Liver (tissue), 9 donors: ENCODE measurements around the gene BATF3. TPM values are rescaled to one million over a fixed set of nuclear protein-coding genes. Genes with fewer than 3 reads are reported as not detected.

ENCODE experiments used
- DNase-seq: peaks from one replicate; pipeline ENCODE4 v3.0.0-alpha.2; 2017; ENCODE audit warnings: low spot score
- H3K27ac ChIP-seq, 2 donors: one replicate each; pipeline ENCODE4 v1.7.0; 2013; ENCODE audit warnings: inconsistent platforms in 2 of 2, low read length in 2 of 2, control low read depth in 1 of 2, low read depth in 1 of 2, mild to moderate bottlenecking in 1 of 2
- H3K27me3 ChIP-seq, 4 donors: one replicate each; pipeline versions ENCODE4 v1.6.1 to v1.7.0; 2013; ENCODE audit warnings: low read length in 3 of 4, inconsistent platforms in 1 of 4, mild to moderate bottlenecking in 1 of 4, moderate library complexity in 1 of 4; ENCODE audit not compliant: control insufficient read depth in 4 of 4, insufficient read depth in 4 of 4
- H3K36me3 ChIP-seq, 4 donors: one replicate each; pipeline versions ENCODE4 v1.6.1 to v1.7.0; 2013; ENCODE audit warnings: low read length in 3 of 4, mild to moderate bottlenecking in 3 of 4, low read depth in 1 of 4, moderate library complexity in 1 of 4; ENCODE audit not compliant: control insufficient read depth in 4 of 4, insufficient read depth in 3 of 4
- H3K4me1 ChIP-seq, 4 donors: one replicate each; pipeline versions ENCODE4 v1.6.1 to v1.7.0; 2013; ENCODE audit warnings: low read length in 3 of 4, mild to moderate bottlenecking in 3 of 4, moderate library complexity in 1 of 4; ENCODE audit not compliant: control insufficient read depth in 4 of 4, insufficient read depth in 4 of 4
- H3K4me3 ChIP-seq, 3 donors: one replicate each; pipeline versions ENCODE4 v1.6.1 to v1.7.0; 2013; ENCODE audit warnings: low read length in 3 of 3, control low read depth in 1 of 3, low read depth in 1 of 3, mild to moderate bottlenecking in 1 of 3
- H3K9ac ChIP-seq, 2 donors: one replicate each; pipeline ENCODE4 v1.7.0; 2013; ENCODE audit warnings: low read length in 2 of 2, mild to moderate bottlenecking in 2 of 2, moderate library complexity in 2 of 2, control low read depth in 1 of 2, low read depth in 1 of 2
- H3K9me3 ChIP-seq, 4 donors: one replicate each; pipeline versions ENCODE4 v1.6.1 to v1.7.0; 2013; ENCODE audit warnings: low read length in 3 of 4; ENCODE audit not compliant: control insufficient read depth in 4 of 4
- ATF3 ChIP-seq: IDR thresholded peaks from 2 replicates; pipeline ENCODE4 v1.6.1; 2016; ENCODE audit warnings: antibody characterized with exemption
- CTCF ChIP-seq: fragments of 150-350 bp; IDR thresholded peaks from 2 replicates; pipeline ENCODE4 v1.5.1; 2017; ENCODE audit warnings: improper control_type of control experiment, low read depth, low read length; ENCODE audit not compliant: missing input control
- EGR1 ChIP-seq, 2 donors: IDR thresholded peaks; 2 replicates each; pipeline ENCODE4 v1.6.1; 2016 to 2018; ENCODE audit warnings: antibody characterized with exemption in 2 of 2, low read depth in 2 of 2
- FOXA1 ChIP-seq: IDR thresholded peaks from 2 replicates; pipeline ENCODE4 v1.6.1; 2016; ENCODE audit warnings: antibody characterized with exemption
- FOXA2 ChIP-seq: IDR thresholded peaks from 2 replicates; pipeline ENCODE4 v1.6.1; 2016; ENCODE audit warnings: antibody characterized with exemption
- GABPA ChIP-seq, 2 donors: IDR thresholded peaks in 1 of 2; conservative IDR thresholded peaks in 1 of 2; 2 replicates each; pipeline ENCODE4 v1.6.1; 2016; ENCODE audit warnings: antibody characterized with exemption in 2 of 2, mild to moderate bottlenecking in 1 of 2, moderate library complexity in 1 of 2
- HNF4A ChIP-seq, 2 donors: conservative IDR thresholded peaks; 2 replicates each; pipeline ENCODE4 v1.6.1; 2016; ENCODE audit warnings: antibody characterized with exemption in 2 of 2, mild to moderate bottlenecking in 2 of 2
- HNF4G ChIP-seq: IDR thresholded peaks from 2 replicates; pipeline ENCODE4 v1.6.1; 2016; ENCODE audit warnings: antibody characterized with exemption
- JUND ChIP-seq, 2 donors: IDR thresholded peaks; 2 replicates each; pipeline ENCODE4 v1.6.1; 2016; ENCODE audit warnings: antibody characterized with exemption in 2 of 2
- NR2F2 ChIP-seq: IDR thresholded peaks from 2 replicates; pipeline ENCODE4 v1.6.1; 2016; ENCODE audit warnings: antibody characterized with exemption
- RAD21 ChIP-seq, 2 donors: IDR thresholded peaks; 2 replicates each; pipeline ENCODE4 v1.6.1; 2016; ENCODE audit warnings: antibody characterized with exemption in 2 of 2, mild to moderate bottlenecking in 2 of 2
- RXRA ChIP-seq, 2 donors: IDR thresholded peaks; 2 replicates each; pipeline ENCODE4 v1.6.1; 2017 to 2018; ENCODE audit warnings: antibody characterized with exemption in 2 of 2, mild to moderate bottlenecking in 1 of 2
- SP1 ChIP-seq: IDR thresholded peaks from 2 replicates; pipeline ENCODE4 v1.6.1; 2018; ENCODE audit warnings: antibody characterized with exemption, mild to moderate bottlenecking
- TAF1 ChIP-seq: conservative IDR thresholded peaks from 2 replicates; pipeline ENCODE4 v1.6.1; 2016; ENCODE audit warnings: antibody characterized with exemption, mild to moderate bottlenecking
- YY1 ChIP-seq: IDR thresholded peaks from 2 replicates; pipeline ENCODE4 v1.6.1; 2016; ENCODE audit warnings: antibody characterized with exemption, mild to moderate bottlenecking
- whole genome bisulfite sequencing: extraction: QIAGEN DNeasy Blood & Tissue Kit; methylation state at CpG from one replicate; pipeline ENCODE4 v1.1.7; 2013; 5-methylcytosine and 5-hydroxymethylcytosine counted together
- polyA plus RNA-seq, 2 donors: library from polyadenylated mRNA; stranded (reverse) in 1 of 2; unstranded in 1 of 2; fragments of 200-250 nt in 1 of 2; fragments of >200 nt in 1 of 2; fragmentation: Nextera tagmentation in 1 of 2; extraction: Ambion mirVana in 1 of 2; gene quantifications; one replicate each; pipeline versions ENCODE4 v1.2.1 to v1.2.3, GENCODE V29; 2013 to 2015
- total RNA-seq, 2 donors: library from RNA; depleted of rRNA; stranded (reverse); fragments of >200 nt; gene quantifications; one replicate each; pipeline ENCODE4 v1.2.3, GENCODE V29; 2014
- TF ChIP-seq, protein P1 (sequence below): IDR thresholded peaks from 2 replicates; pipeline ENCODE4 v1.6.1; 2016; ENCODE audit warnings: antibody characterized with exemption, mild to moderate bottlenecking
- TF ChIP-seq, protein P2 (sequence below): IDR thresholded peaks from 2 replicates; pipeline ENCODE4 v1.6.1; 2016; ENCODE audit warnings: antibody characterized with exemption
- TF ChIP-seq, protein P3 (sequence below): IDR thresholded peaks from 2 replicates; pipeline ENCODE4 v1.6.1; 2016; ENCODE audit warnings: antibody characterized with exemption
- donor health status: healthy.
- donor health status: healthy.
- donor health status: healthy.
- donor health status: healthy.
- donor health status: healthy.

BATF3 gene
- total and polyA plus RNA-seq, 4 donors: 0.65 to 1.0 (median 0.91) TPM

GRCh38 chr1:212688341-212689047 is 11.1 kb downstream of the BATF3 start:
- Histone ChIP-seq H3K36me3 (no peaks in the 10 kb centered on the region), H3K9ac (no peak overlapping the region), H3K9me3 (no peaks in the 10 kb centered on the region), H3K4me1 (no peaks in the 10 kb centered on the region), H3K27ac (no peak overlapping the region), H3K27me3 (peaks cover 0 to 2% (median 0%) of the 10 kb centered on the region in 4 donors), H3K4me3 (no peak overlapping the region)
- no peak for DNase-seq
- WGBS: 80% methylated on average over 7 of the region's 7 CpGs
- no peak for TF ChIP-seq HNF4G
- no peak for TF ChIP-seq ATF3
- TF ChIP-seq RAD21 (IDR thresholded peaks at IDR 0.05): no peak
- TF ChIP-seq EGR1 (IDR thresholded peaks at IDR 0.05; ENCODE audit: low read depth in 2 of 2): no peak
- TF ChIP-seq FOXA2: no peak
- TF ChIP-seq CTCF: no peak
- TF ChIP-seq HNF4A (conservative IDR thresholded peaks at IDR 0.05): no peak
- no peak for TF ChIP-seq GABPA (IDR thresholded peaks at IDR 0.05 in 1 of 2, conservative IDR thresholded peaks at IDR 0.05 in 1 of 2)
- no peak for TF ChIP-seq RXRA (IDR thresholded peaks at IDR 0.05)
- TF ChIP-seq, protein P1, sequence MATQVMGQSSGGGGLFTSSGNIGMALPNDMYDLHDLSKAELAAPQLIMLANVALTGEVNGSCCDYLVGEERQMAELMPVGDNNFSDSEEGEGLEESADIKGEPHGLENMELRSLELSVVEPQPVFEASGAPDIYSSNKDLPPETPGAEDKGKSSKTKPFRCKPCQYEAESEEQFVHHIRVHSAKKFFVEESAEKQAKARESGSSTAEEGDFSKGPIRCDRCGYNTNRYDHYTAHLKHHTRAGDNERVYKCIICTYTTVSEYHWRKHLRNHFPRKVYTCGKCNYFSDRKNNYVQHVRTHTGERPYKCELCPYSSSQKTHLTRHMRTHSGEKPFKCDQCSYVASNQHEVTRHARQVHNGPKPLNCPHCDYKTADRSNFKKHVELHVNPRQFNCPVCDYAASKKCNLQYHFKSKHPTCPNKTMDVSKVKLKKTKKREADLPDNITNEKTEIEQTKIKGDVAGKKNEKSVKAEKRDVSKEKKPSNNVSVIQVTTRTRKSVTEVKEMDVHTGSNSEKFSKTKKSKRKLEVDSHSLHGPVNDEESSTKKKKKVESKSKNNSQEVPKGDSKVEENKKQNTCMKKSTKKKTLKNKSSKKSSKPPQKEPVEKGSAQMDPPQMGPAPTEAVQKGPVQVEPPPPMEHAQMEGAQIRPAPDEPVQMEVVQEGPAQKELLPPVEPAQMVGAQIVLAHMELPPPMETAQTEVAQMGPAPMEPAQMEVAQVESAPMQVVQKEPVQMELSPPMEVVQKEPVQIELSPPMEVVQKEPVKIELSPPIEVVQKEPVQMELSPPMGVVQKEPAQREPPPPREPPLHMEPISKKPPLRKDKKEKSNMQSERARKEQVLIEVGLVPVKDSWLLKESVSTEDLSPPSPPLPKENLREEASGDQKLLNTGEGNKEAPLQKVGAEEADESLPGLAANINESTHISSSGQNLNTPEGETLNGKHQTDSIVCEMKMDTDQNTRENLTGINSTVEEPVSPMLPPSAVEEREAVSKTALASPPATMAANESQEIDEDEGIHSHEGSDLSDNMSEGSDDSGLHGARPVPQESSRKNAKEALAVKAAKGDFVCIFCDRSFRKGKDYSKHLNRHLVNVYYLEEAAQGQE: no peak
- TF ChIP-seq FOXA1: no peak
- TF ChIP-seq, protein P2, sequence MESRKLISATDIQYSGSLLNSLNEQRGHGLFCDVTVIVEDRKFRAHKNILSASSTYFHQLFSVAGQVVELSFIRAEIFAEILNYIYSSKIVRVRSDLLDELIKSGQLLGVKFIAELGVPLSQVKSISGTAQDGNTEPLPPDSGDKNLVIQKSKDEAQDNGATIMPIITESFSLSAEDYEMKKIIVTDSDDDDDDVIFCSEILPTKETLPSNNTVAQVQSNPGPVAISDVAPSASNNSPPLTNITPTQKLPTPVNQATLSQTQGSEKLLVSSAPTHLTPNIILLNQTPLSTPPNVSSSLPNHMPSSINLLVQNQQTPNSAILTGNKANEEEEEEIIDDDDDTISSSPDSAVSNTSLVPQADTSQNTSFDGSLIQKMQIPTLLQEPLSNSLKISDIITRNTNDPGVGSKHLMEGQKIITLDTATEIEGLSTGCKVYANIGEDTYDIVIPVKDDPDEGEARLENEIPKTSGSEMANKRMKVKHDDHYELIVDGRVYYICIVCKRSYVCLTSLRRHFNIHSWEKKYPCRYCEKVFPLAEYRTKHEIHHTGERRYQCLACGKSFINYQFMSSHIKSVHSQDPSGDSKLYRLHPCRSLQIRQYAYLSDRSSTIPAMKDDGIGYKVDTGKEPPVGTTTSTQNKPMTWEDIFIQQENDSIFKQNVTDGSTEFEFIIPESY: no peak
- TF ChIP-seq JUND (IDR thresholded peaks at IDR 0.05): no peak
- no peak for TF ChIP-seq SP1
- TF ChIP-seq, protein P3, sequence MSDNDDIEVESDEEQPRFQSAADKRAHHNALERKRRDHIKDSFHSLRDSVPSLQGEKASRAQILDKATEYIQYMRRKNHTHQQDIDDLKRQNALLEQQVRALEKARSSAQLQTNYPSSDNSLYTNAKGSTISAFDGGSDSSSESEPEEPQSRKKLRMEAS: no peak
- no peak for TF ChIP-seq NR2F2
- TF ChIP-seq YY1: no peak
- TF ChIP-seq TAF1: no peak
